ENCODE measurements around the gene SLC52A1.
A peak's percentile ranks its signal among the peaks of the same experiment; 100 is the strongest.
"Not testable (repeated sequence)": the region's sequence is repeated elsewhere in the genome, so short reads cannot be mapped to it uniquely, and the experiment has no call there.

SLC52A1 gene

GRCh38 chr17:5043524-5043923, 8.3 kb upstream of the SLC52A1 start:
- Mint-ChIP-seq H3K4me1 (ENCODE audit: low read depth) (peaks cover 49% of the 10 kb centered on the region), H3K4me3 (no peak overlapping the region)

GRCh38 chr17:5042157-5043022, 7.2 kb upstream of the SLC52A1 start:
- peak overlapping the region; percentile 83 for H3K27ac Mint-ChIP-seq
- peaks cover 40% of the 10 kb centered on the region for H3K4me1 Mint-ChIP-seq (ENCODE audit: low read depth)
- H3K36me3 Mint-ChIP-seq (ENCODE audit: low read depth) = no peaks in the 10 kb centered on the region
- DNase-seq = no peak
- no peaks in the 10 kb centered on the region for H3K27me3 Mint-ChIP-seq
- H3K9me3 Mint-ChIP-seq = no peaks in the 10 kb centered on the region
- peak overlapping the region; percentile 60 for H3K4me3 Mint-ChIP-seq

More at GRCh38 chr17:5043524-5043923, 8.3 kb upstream of the SLC52A1 start:
- no peaks in the 10 kb centered on the region for H3K27me3 Mint-ChIP-seq
- H3K9me3 Mint-ChIP-seq = no peaks in the 10 kb centered on the region
- no peak for DNase-seq
- no peaks in the 10 kb centered on the region for H3K36me3 Mint-ChIP-seq (ENCODE audit: low read depth)
- no peak overlapping the region for H3K27ac Mint-ChIP-seq

GRCh38 chr17:5034651-5035050, 575 bp downstream of the SLC52A1 start:
- Mint-ChIP-seq H3K36me3 (ENCODE audit: low read depth) (no peaks in the 10 kb centered on the region), H3K27me3 (peaks cover 4% of the 10 kb centered on the region), H3K27ac (no peak overlapping the region), H3K4me1 (ENCODE audit: low read depth) (peaks cover 27% of the 10 kb centered on the region), H3K9me3 (no peaks in the 10 kb centered on the region), H3K4me3 (no peak overlapping the region)
- DNase-seq = no peak

GRCh38 chr17:5034063-5034462, 1.2 kb downstream of the SLC52A1 start:
- H3K4me3 Mint-ChIP-seq = no peak overlapping the region
- H3K27ac Mint-ChIP-seq = no peak overlapping the region
- no peak for DNase-seq
- peaks cover 4% of the 10 kb centered on the region for H3K27me3 Mint-ChIP-seq
- H3K36me3 Mint-ChIP-seq (ENCODE audit: low read depth) = no peaks in the 10 kb centered on the region
- H3K9me3 Mint-ChIP-seq = no peaks in the 10 kb centered on the region
- H3K4me1 Mint-ChIP-seq (ENCODE audit: low read depth) = peaks cover 27% of the 10 kb centered on the region

GRCh38 chr17:5033352-5034015, 1.7 kb downstream of the SLC52A1 start:
- no peak overlapping the region for H3K27ac Mint-ChIP-seq
- H3K4me1 Mint-ChIP-seq (ENCODE audit: low read depth) = peaks cover 27% of the 10 kb centered on the region
- H3K4me3 Mint-ChIP-seq = no peak overlapping the region
- H3K36me3 Mint-ChIP-seq (ENCODE audit: low read depth) = no peaks in the 10 kb centered on the region
- no peaks in the 10 kb centered on the region for H3K9me3 Mint-ChIP-seq
- peaks cover 4% of the 10 kb centered on the region for H3K27me3 Mint-ChIP-seq
- no peak for DNase-seq

GRCh38 chr17:5032865-5033264, 2.4 kb downstream of the SLC52A1 start:
- Mint-ChIP-seq H3K4me3 (no peak overlapping the region), H3K9me3 (no peaks in the 10 kb centered on the region), H3K36me3 (ENCODE audit: low read depth) (no peaks in the 10 kb centered on the region), H3K27ac (no peak overlapping the region), H3K27me3 (peaks cover 4% of the 10 kb centered on the region), H3K4me1 (ENCODE audit: low read depth) (peaks cover 27% of the 10 kb centered on the region)
- no peak for DNase-seq

GRCh38 chr17:5031365-5032082, 3.7 kb downstream of the SLC52A1 start:
- Mint-ChIP-seq H3K36me3 (ENCODE audit: low read depth) (no peaks in the 10 kb centered on the region), H3K27me3 (peaks cover 4% of the 10 kb centered on the region), H3K4me1 (ENCODE audit: low read depth) (peaks cover 27% of the 10 kb centered on the region), H3K27ac (peak overlapping the region; percentile 86), H3K9me3 (no peaks in the 10 kb centered on the region), H3K4me3 (peak overlapping the region; percentile 72)
- peak; percentile 88 for DNase-seq

- not testable (repeated sequence) for H3K9me3 Mint-ChIP-seq; H3K36me3 Mint-ChIP-seq (ENCODE audit: low read depth); H3K27me3 Mint-ChIP-seq; H3K4me3 Mint-ChIP-seq; DNase-seq
- peak overlapping the region; percentile 33 for H3K27ac Mint-ChIP-seq
- H3K4me1 Mint-ChIP-seq (ENCODE audit: low read depth) = peaks cover 27% of the 10 kb centered on the region
These were observed 5.1 kb downstream of the SLC52A1 start for GRCh38 chr17:5030168-5030567.

GRCh38 chr17:5027916-5028315, 7.3 kb downstream of the SLC52A1 start:
- H3K27me3 Mint-ChIP-seq = no peaks in the 10 kb centered on the region
- H3K27ac Mint-ChIP-seq = no peak overlapping the region
- DNase-seq = no peak
- H3K36me3 Mint-ChIP-seq (ENCODE audit: low read depth) = peaks cover 18% of the 10 kb centered on the region
- H3K4me3 Mint-ChIP-seq = no peak overlapping the region
- H3K4me1 Mint-ChIP-seq (ENCODE audit: low read depth) = peaks cover 24% of the 10 kb centered on the region
- no peaks in the 10 kb centered on the region for H3K9me3 Mint-ChIP-seq

GRCh38 chr17:5027299-5027698, 7.9 kb downstream of the SLC52A1 start:
- no peak overlapping the region for H3K4me3 Mint-ChIP-seq
- H3K36me3 Mint-ChIP-seq (ENCODE audit: low read depth) = peaks cover 24% of the 10 kb centered on the region
- no peak overlapping the region for H3K27ac Mint-ChIP-seq
- peaks cover 20% of the 10 kb centered on the region for H3K4me1 Mint-ChIP-seq (ENCODE audit: low read depth)
- no peaks in the 10 kb centered on the region for H3K9me3 Mint-ChIP-seq
- no peak for DNase-seq
- H3K27me3 Mint-ChIP-seq = no peaks in the 10 kb centered on the region

GRCh38 chr17:5024604-5025003, 10.6 kb downstream of the SLC52A1 start:
- Mint-ChIP-seq H3K4me3 (no peak overlapping the region), H3K9me3 (no peaks in the 10 kb centered on the region), H3K36me3 (ENCODE audit: low read depth) (peaks cover 49% of the 10 kb centered on the region), H3K27me3 (no peaks in the 10 kb centered on the region), H3K4me1 (ENCODE audit: low read depth) (peaks cover 2% of the 10 kb centered on the region), H3K27ac (no peak overlapping the region)
- no peak for DNase-seq

- Mint-ChIP-seq H3K36me3 (ENCODE audit: low read depth) (peaks cover 58% of the 10 kb centered on the region), H3K4me3 (no peak overlapping the region), H3K9me3 (no peaks in the 10 kb centered on the region), H3K27ac (no peak overlapping the region), H3K4me1 (ENCODE audit: low read depth) (peaks cover 11% of the 10 kb centered on the region), H3K27me3 (no peaks in the 10 kb centered on the region)
- no peak for DNase-seq
These were observed 11.6 kb downstream of the SLC52A1 start for GRCh38 chr17:5023588-5024147.

GRCh38 chr17:5022171-5022711, 13.0 kb downstream of the SLC52A1 start:
- Mint-ChIP-seq H3K9me3 (no peaks in the 10 kb centered on the region), H3K27me3 (no peaks in the 10 kb centered on the region), H3K27ac (no peak overlapping the region), H3K4me1 (ENCODE audit: low read depth) (peaks cover 12% of the 10 kb centered on the region), H3K4me3 (no peak overlapping the region), H3K36me3 (ENCODE audit: low read depth) (peaks cover 65% of the 10 kb centered on the region)
- no peak for DNase-seq

GRCh38 chr17:5020502-5021023, 14.7 kb downstream of the SLC52A1 start:
- Mint-ChIP-seq H3K27me3 (no peaks in the 10 kb centered on the region), H3K4me3 (no peak overlapping the region), H3K36me3 (ENCODE audit: low read depth) (peaks cover 74% of the 10 kb centered on the region)

More at GRCh38 chr17:5020502-5021023, 14.7 kb downstream of the SLC52A1 start:
- Mint-ChIP-seq H3K4me1 (ENCODE audit: low read depth) (peaks cover 17% of the 10 kb centered on the region), H3K27ac (no peak overlapping the region), H3K9me3 (no peaks in the 10 kb centered on the region)
- DNase-seq = no peak

All from activated T-cell treated with anti-CD3 and anti-CD28 coated beads, Interleukin-2, amount 50 U/mL, for 24 hours (primary cell).